Measurements from ENCODE around the gene RNF10. TPM values are rescaled to one million over a fixed set of nuclear protein-coding genes. Genes with fewer than 3 reads are reported as not detected.
A peak's percentile ranks its signal among the peaks of the same experiment; 100 is the strongest.

The RNF10 gene
- total RNA-seq, 1 donor from 2014 or later: 274 TPM

- TF ChIP-seq CTCF (IDR thresholded peaks at IDR 0.05; ENCODE audit: borderline replicate concordance): no peak
- H3K4me1 ChIP-seq: peaks cover 34% of the 10 kb centered on the region
- no peaks in the 10 kb centered on the region for H3K27me3 ChIP-seq (ENCODE audit: low read depth)
- intact Hi-C loops (cut with micrococcal nuclease): no loop called here
- no peak overlapping the region for H3K4me3 ChIP-seq
- DNase-seq: no peak
- no peaks in the 10 kb centered on the region for H3K9me3 ChIP-seq (replicated peaks)
- peaks cover 100% of the 10 kb centered on the region for H3K36me3 ChIP-seq
- peak overlapping the region; percentile 45 for H3K27ac ChIP-seq (replicated peaks)
Observed at GRCh38 chr12:120574106-120574505, 40.0 kb downstream of the RNF10 start.

- DNase-seq: no peak
- Histone ChIP-seq H3K27me3 (ENCODE audit: low read depth) (no peaks in the 10 kb centered on the region), H3K4me1 (peaks cover 43% of the 10 kb centered on the region), H3K9me3 (replicated peaks) (no peaks in the 10 kb centered on the region), H3K36me3 (peaks cover 59% of the 10 kb centered on the region), H3K27ac (replicated peaks) (no peak overlapping the region), H3K4me3 (no peak overlapping the region)
- intact Hi-C loops (cut with micrococcal nuclease): no loop called here
- TF ChIP-seq CTCF (IDR thresholded peaks at IDR 0.05; ENCODE audit: borderline replicate concordance): no peak
Observed at GRCh38 chr12:120579179-120579578, 45.0 kb downstream of the RNF10 start.

GRCh38 chr12:120580787-120581723 is 46.9 kb downstream of the RNF10 start, which contains the start of gene POP5:
Gene POP5 (minus strand): TSS chr12:120581402. CDS start chr12:120581362, 40 bp downstream.
- intact Hi-C loops (cut with micrococcal nuclease): no loop called here
- H3K4me3 ChIP-seq: peak within 1 kb of the TSS; percentile 87
- H3K4me1 ChIP-seq: peaks cover 50% of the 10 kb centered on the region
- H3K27ac ChIP-seq (replicated peaks): peak within 1 kb of the TSS; percentile 85
- H3K9me3 ChIP-seq (replicated peaks): no peaks in the 10 kb centered on the region
- peaks cover 41% of the 10 kb centered on the region for H3K36me3 ChIP-seq
- peak; percentile 96 for DNase-seq
- TF ChIP-seq CTCF (IDR thresholded peaks at IDR 0.05; ENCODE audit: borderline replicate concordance): no peak
- no peaks in the 10 kb centered on the region for H3K27me3 ChIP-seq (ENCODE audit: low read depth)

- TF ChIP-seq CTCF (IDR thresholded peaks at IDR 0.05; ENCODE audit: borderline replicate concordance): no peak
- intact Hi-C loops (cut with micrococcal nuclease): no loop called here
- no peak for DNase-seq
- peaks cover 50% of the 10 kb centered on the region for H3K4me1 ChIP-seq
- peak overlapping the region; percentile 87 for H3K4me3 ChIP-seq
- H3K36me3 ChIP-seq: peaks cover 31% of the 10 kb centered on the region
- H3K27me3 ChIP-seq (ENCODE audit: low read depth): no peaks in the 10 kb centered on the region
- H3K27ac ChIP-seq (replicated peaks): peak overlapping the region; percentile 85
- H3K9me3 ChIP-seq (replicated peaks): no peaks in the 10 kb centered on the region
Observed at GRCh38 chr12:120581998-120582397, 47.8 kb downstream of the RNF10 start.

GRCh38 chr12:120583478-120584030 is 49.4 kb downstream of the RNF10 start:
- no peak overlapping the region for H3K27ac ChIP-seq (replicated peaks)
- H3K27me3 ChIP-seq (ENCODE audit: low read depth): no peaks in the 10 kb centered on the region
- no peaks in the 10 kb centered on the region for H3K9me3 ChIP-seq (replicated peaks)
- peak overlapping the region; percentile 66 for H3K4me3 ChIP-seq
- peak; percentile 90 for TF ChIP-seq CTCF (IDR thresholded peaks at IDR 0.05; ENCODE audit: borderline replicate concordance)
- peak; percentile 71 for DNase-seq
- H3K36me3 ChIP-seq: peaks cover 16% of the 10 kb centered on the region
- intact Hi-C loops (cut with micrococcal nuclease): no loop called here
- H3K4me1 ChIP-seq: peaks cover 55% of the 10 kb centered on the region
